COR-L47 (cell line): Measurements from ENCODE around the gene CTIF.

ENCODE experiments used
- DNase-seq: peaks from one replicate; lab custom pipeline; 2025; lab: John Stamatoyannopoulos, UW

The CTIF gene

DNA sequence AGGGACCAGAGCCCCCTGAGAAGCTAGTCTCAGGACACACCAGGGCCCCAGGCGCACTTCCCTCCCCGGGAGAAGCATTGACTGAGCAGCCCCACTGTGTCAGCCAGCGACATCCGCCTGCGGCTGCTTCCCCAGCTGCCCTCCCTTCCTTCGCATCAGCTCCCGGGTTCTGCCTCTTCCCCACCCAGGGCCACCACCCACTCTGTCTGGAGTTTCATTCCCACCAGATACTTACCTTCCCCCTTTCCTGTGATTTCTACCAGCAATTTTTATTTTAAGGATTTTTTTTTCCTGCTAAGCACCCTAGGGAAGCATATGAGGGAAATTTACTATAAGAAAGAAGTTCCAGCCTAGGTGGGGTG lies 312.7 kb downstream of the CTIF start:
- DNase-seq = no peak

DNA sequence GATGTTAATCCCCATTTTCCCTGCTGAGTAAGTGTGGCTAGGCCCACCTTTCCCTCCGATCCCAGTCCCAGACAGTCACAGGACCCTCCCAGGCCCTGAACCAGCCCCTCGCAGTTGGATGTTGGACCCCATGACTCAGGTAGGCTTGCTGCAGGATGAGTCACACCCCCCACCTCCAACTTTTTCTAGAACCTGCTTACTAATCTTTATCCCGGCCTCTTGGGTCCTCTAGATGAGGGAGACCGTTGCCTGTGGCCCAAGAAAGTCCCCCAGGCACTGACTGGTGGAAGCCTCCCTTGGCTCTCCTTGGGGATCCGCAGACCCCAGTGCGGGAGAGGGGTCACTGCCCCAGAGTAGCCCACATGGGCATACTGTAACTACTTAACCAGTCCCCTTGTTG lies 313.5 kb downstream of the CTIF start:
- DNase-seq = no peak

DNA sequence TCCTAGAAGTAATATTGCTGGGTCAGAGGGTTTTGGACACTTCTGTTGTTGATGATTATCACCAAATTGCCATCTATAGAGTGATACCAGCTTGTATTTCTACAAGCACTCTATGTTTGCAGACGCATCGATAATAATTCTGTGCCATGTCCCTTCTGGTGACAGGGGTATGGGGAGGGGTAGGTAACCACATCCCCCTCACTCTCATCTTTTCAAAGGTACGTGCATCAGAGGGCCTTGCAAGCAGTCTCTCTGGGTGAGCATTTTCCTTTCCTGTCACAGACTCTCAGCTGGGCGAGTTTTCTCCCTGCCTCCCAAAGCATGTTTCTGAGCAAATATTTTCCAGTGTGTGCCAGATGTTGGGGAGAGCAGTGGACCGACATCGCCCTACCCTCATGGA lies 314.0 kb downstream of the CTIF start:
- DNase-seq = no peak

DNA sequence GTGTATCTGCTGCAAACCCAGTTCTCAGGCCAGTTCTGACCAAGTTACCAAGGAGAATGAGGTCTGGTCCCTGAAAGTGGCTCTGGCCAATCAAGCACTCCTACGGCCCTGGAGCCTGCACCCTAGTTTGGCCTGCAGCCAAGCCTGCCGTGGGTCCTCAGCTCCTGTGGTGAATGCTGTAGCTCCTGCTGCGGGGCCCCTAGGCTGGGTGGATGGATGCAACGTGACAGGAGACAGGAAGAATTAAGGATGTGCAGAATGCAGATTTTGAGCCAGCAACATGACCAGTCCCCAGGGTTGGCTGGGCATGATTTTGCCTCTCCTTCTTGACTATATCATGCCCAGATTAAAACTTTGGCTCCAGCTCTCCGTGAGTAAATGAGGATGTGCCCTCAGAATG lies 314.8 kb downstream of the CTIF start:
- peak; percentile 77 for DNase-seq

DNA sequence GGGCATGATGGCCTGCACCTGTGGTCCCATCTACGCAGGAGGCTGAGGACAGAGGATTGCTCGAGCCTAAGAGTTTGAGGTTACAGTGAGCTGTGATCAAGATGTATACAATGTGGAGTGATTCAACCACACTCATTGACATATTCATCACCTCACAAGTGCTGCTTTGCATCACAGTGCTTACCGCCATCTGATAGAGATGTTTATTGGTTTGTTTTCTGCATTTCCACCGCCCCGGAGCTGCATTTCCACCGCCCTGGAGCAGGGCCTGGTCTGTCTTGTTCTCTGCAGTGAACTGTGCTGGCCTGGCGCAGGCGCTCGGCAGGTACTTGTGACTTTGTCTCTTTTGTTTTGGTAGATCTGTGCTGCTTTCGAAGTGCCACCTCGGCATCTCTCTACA lies 315.9 kb downstream of the CTIF start:
- DNase-seq = no peak

DNA sequence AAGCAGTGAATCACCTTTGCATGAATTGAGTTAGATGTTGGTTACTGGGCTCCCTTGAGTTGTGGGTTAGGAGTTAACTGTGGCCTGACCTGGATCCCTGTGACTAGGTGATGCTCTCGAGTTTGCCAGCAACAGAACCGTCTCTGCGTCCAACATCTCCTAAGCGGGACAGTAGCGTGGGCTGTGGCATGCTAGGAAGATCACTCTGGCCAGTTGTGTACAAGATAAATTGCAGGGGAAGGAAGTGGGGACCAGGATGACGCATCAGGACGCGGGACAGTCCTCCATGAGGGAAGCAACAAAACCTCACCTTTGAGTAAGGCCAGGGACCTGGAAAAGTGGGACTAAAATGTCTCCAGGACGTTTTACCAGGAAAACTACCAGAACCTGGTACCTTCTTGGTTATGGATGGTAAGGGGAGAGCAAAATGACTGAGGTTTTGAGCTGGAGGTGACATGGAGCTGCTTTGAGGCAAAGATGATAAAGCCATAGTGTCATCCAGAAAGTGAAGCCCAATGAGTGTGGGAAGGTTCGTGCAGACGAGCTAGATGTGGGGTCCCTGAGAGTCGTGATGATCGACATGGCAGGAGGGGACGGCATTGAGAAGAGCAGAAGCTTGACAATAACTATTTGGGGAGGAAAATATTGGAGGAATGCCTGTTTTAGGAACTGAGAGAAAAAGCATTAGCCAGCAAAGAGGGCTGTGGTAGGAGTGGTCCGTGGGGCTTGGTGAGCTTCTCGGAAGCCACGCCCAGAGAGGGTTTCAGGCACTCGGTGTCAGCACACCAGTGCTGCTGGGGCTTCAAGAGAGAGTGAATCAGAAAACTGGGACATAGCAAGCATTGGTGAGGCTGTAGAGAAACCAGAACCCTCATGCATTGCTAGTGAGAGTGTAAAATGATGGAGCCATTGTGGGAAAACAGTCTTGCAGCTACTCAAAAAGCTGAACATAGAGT lies 316.9 kb downstream of the CTIF start:
- no peak for DNase-seq

DNA sequence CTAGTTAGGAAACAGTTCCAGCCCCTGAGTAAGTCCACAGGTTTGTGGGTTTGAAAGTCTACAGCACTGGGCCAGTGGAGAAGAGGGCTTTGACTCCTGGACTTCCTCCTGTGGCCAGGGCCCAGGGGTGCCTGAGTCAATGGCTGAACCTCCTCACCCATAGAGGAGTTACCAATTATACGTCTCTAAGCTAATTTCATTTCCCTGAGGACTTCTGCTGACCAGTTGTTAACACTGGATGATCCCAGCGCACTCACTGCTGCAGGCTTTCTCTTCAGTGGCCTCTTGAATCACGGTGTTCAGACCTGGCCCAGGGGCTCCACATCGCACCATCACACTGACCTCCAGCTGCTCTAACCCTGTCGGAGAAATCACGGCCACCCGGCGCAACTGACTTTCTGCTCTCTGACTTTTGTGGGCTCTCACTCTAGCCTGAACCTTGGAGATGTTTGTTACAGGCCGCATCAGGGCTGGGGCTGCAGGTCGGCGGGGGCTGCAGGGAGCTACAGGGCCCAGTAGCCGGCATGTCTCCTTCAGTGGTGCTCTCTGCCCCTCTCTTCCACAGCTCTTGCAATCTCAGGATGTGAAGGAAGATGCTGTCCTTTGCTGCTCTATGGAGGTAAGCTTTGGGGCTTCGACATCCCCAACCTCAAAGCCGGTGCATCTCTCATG lies 318.3 kb downstream of the CTIF start:
- DNase-seq = no peak

DNA sequence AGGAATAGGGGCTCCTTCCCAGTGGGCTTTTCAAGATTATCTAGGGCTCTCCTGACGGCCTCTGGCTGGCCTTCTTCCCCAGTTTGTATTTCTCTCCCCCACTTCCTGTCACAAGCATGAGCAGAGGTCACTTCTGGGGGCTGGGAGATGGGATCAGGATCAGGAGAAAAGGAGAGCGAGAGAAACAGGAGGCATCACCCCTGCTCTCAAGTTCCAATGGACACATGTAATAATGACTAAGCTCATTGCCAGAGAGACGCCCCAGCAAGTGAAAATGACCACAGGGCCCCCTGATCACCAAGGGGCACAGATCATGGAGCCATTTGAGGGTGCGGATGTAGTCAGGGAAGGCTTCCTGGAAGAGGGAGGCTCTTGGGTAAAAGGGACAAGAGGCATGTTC lies 319.8 kb downstream of the CTIF start:
- DNase-seq = no peak

DNA sequence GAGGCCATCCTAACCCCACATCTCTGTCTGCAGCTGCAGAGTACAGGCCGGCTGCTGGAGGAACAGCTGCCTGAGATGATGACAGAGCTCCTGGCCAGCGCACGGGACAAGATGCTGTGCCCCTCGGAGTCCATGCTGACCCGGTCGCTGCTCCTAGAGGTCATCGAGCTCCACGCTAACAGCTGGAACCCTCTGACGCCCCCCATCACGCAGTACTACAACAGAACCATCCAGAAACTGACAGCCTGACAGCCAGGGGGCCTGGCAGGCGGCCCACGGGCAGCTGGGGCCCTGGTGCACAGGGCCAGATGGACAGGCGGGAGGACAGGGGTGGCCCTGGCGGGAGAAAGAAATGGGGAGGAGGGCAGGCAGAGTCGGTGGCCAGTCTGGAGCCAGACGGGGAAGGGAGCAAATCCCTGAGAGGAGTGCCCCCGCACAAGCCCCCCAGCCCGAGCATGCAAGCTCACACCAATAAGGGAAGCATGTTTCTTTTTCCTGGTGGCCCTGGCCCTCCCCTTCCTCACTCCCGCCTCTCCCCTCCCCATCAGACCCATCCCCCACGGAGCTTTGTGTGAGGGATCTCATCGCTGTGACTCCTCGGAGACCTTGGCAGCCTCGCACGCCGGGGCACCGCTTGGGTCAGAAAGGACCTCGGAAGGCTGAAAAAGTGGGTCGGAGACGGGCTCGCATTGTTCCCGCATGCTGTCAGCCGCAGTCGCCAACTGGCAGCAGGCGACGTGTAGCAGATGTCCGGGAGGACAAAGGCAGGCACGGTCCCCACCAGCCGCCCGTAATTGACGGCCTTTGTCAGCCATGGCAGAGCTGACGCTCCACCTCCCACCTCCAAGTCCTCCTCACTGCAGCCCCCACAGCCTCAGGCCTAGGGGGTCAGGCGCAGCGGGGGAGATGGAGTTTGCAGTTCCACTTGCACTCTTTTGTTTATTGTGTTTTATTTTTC lies 320.8 kb downstream of the CTIF start:
- DNase-seq = no peak

DNA sequence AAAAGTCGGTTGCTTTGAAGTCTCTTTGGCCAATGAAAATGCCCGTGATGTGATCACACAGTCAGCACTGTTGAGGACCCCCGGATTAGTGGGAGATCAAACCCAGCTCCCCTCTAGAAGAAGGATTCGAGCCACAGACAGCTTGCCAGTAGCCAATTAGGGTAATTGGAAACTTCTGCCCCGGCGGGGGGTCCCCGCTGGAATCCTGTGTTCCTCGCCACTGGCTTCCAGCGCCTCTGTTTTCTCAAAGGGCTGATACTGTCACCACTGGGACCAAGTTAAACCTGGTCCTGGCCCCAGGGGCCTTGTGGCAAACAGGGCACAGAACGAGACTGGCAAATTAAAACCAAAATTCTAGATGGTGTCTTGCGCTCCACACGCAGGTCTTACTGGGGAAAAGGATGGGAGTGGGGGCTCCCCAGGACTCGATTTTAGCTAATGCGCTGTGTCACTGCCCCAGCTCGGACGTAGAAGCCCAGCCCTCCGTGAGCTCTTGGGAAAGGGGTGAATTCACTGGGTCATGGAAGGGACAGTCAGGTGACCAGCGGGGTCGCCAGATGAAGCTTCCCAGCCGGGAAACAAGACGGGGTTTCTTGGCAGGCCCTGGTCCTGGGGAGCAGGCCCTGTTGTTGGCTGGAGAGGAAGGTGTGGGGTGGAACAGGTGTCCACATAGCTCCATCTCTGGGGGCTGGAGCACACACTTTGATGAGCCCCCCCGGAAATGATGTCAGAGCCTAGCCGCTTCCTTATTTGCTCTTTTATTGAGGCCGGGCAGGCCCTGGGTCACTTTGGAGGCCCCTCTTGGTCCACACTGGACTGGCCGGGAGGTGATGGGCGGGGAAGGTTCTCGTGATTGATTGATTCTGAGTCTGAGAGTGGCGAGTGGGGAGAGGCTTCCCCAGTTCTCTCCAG lies 321.7 kb downstream of the CTIF start:
- peak; percentile 31 for DNase-seq

DNA sequence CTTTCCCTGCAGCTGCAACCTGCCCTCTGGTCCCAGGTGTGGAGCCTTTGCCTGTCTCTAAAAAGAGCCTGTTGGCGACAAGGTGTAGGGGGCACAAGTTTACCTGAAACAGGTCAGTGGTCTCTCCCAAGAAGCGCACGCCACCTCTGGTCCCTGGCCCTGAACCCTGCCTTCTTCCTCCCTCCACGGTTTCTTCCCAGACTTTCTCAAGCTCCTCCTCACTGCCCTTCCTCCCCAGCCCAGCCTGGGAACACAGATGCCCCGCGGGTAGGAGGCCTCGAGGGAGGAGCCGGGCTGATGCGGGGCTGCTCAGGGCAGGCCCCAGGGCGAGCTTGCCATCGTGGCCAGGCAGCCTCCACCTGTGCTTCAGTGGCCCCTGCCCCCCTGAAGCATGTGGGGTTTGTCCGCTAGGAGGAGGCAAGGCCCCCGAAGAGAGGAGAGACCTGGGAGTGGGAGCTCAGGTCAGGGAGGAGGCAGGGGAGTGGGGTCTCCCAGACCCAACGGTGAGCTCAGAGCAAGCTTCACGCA lies 322.4 kb downstream of the CTIF start:
- DNase-seq = no peak

DNA sequence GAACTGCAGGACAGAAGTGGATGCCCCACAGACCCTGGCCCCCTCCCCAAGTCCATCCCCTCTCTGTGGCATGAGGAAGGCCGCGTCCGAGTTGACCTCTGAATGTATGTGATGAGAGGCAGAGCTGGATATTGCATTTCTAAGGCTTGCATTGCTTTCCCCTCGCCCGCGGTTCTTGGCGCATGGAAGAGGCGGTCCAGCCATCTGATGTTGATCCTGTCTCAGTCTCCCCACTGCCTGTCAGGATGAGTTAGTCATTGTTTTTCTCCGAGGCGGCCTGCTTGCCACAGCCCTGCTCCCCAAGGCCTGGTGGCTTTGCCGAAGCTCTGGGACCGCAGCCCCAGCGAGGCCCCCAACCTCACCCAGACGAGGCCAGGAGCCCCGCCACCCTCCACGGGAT lies 323.3 kb downstream of the CTIF start:
- no peak for DNase-seq

DNA sequence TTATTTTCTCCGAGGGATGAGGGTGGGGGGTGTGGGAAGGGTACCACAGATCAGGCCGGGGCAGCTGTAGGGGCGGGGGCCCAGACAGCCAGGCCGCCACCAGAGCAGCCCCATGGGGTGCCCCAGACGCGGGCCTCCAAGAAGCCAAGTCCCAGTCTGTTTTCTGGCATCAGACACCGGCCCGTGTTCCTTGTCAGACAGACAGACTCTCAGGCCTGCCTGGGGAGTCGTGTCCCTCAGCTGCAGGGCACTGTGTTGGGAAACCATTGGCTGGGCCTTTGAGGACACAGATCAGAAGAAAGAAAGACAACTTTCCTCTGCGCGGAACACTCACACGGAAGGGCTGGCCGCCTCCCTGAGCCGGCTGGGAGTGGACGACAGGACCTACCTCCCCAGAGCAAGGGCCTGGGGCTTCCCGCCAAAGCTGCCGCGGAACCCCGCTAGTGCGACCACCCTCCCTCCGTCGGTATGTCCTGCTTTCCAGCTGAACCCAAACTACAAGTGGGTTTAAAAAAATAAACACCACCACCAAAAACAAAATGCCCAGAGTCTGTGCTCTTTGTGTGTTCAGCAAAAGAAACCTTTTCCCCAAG lies 323.9 kb downstream of the CTIF start:
- no peak for DNase-seq

DNA sequence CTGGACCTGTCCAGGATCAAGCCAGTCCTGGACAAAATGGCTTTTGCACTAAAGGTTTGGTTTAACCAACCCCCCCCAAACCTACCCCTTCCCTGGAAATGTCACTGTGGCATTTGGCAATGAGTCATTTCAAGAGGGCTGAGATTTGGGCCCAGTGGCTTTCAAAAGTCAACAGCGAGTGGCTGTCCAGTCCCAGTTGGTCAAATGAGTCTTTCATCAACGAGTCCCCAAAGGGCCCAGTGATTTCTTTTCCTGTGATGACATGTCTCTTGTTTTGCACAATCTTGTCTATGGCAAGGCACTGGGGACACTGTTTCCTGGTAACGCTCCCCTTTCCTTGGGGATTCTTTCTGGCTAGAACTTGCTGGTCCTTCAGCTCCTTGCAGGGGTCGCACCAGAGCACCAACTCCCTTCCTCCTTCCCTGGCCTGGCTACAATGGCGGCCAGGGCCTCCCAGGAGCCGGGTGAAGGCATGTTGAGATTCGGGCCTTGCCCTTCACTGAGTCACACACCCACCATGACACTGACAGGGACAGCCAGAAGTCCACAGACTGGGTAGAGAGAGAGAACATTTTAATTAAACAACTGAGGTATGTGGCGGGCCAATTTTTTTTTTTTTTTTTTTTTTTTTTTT lies 324.7 kb downstream of the CTIF start:
- no peak for DNase-seq

DNA sequence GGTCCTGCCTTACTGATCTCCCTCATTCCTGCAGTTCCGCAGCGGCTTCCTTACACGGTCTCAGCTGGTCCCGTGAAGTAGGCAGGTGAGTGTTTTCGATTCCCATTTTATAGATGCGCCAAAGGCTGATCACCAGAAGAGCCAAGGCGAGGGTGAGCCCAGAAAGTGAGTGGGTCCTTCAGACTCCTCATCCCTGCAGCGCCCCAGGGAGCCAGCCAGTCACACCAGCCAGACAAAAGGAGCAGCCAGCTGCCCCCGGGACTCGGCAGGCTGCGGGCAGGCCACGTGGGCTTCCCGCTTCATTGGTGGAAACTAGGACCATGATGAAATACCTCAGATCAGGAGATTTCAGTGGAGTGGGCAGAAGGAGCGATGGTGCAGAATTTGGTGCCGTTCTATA lies 326.0 kb downstream of the CTIF start:
- no peak for DNase-seq

DNA sequence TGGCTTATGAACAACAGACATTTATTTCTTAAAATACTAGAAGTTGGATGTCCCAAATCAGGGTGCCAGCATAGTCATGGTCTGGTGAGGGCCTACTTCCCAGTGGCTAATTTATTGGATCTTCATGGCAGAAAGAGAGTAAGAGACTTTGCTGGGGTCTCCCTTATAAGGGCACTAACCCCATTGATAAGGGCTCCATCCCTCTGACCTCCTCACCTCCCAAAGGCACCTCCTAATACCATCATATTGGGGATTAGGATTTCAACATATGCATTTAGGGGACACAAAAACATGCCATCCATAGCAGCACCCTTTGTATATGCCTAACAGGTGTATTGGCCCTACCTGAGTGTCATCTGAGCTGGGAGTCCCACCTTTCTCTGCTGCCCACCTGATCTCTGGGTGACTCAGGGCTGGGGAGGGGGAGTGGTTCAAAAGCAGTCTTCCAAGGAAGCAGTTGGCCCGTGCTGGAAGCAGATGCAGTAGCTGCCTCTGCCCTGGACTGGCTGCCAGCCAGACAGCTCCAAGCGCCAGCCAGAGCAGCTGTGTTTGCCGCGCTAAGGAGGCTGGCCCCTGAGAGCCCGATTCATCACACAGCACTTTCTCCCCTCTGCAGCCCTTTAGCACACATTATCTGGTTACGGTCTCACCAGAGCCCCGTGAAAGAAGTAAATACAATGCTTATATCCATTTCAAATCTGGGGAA lies 327.4 kb downstream of the CTIF start:
- DNase-seq = peak; percentile 98

DNA sequence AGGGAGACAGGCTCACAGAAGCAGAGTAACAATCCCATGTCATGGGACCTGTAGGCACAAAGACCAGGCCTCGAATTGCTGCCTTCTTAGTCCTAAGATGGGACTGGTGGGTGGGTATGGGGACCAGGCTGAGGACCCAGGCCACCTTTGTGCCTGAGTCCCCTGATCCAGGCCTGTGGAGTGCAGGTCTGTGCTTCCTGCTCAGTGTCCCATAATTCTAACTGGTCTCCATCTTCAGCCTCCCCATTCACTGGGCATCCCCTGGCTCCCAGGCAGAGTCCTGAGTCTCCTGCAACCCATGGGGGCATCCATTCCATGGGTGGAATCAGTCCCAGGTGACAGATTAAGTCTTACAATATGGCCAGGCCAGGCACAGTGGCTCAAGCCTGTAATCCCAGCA lies 328.0 kb downstream of the CTIF start:
- DNase-seq = no peak

DNA sequence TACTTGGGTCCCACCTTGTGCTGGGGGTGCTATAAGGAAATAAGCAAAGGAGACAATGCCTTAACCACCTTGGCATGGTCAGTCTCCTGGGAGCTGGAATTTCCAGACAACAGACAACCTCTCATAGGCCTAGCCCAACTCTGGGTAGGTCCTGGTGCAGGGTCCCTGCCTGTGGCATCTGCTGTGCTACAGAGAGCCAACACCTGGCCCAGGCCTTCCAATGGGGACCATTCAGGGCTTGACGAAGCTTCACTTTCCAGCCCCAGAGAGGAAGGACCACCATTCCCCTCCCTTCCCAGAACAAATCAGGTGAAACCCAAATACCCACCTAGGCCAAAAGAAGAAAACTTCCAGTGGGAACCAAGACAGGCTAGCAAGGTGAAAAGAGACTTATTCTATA lies 329.1 kb downstream of the CTIF start:
- DNase-seq = no peak
